ENCODE data around the gene DNAJB11.
"Not testable (repeated sequence)": the region's sequence is repeated elsewhere in the genome, so short reads cannot be mapped to it uniquely, and the experiment has no call there.

DNAJB11 gene

GRCh38 chr3:186577521-186577920, 7.0 kb downstream of the DNAJB11 start:
- H3K27ac ChIP-seq = no peak overlapping the region
- TF ChIP-seq ZFX (IDR thresholded peaks at IDR 0.05) (no peak), CTCF (conservative IDR thresholded peaks at IDR 0.05) (no peak)

GRCh38 chr3:186580785-186581184, 10.3 kb downstream of the DNAJB11 start:
- no peak for TF ChIP-seq ZFX (IDR thresholded peaks at IDR 0.05)
- TF ChIP-seq CTCF (conservative IDR thresholded peaks at IDR 0.05) = no peak
- no peak overlapping the region for H3K27ac ChIP-seq

GRCh38 chr3:186582541-186582940, 12.0 kb downstream of the DNAJB11 start:
- H3K27ac ChIP-seq = no peak overlapping the region
- no peak for TF ChIP-seq CTCF (conservative IDR thresholded peaks at IDR 0.05)
- TF ChIP-seq ZFX (IDR thresholded peaks at IDR 0.05) = no peak

- no peak for TF ChIP-seq CTCF (conservative IDR thresholded peaks at IDR 0.05)
- no peak for TF ChIP-seq ZFX (IDR thresholded peaks at IDR 0.05)
- no peak overlapping the region for H3K27ac ChIP-seq
Measured at GRCh38 chr3:186583831-186584230, 13.3 kb downstream of the DNAJB11 start.

- not testable (repeated sequence) for H3K27ac ChIP-seq
Measured at GRCh38 chr3:186586245-186586644, 15.7 kb downstream of the DNAJB11 start.

GRCh38 chr3:186587183-186587582, 16.7 kb downstream of the DNAJB11 start:
- TF ChIP-seq ZFX (IDR thresholded peaks at IDR 0.05) = no peak
- TF ChIP-seq CTCF (conservative IDR thresholded peaks at IDR 0.05) = no peak
- H3K27ac ChIP-seq = no peak overlapping the region

GRCh38 chr3:186588632-186589031, 18.1 kb downstream of the DNAJB11 start:
- H3K27ac ChIP-seq = no peak overlapping the region
- TF ChIP-seq CTCF (conservative IDR thresholded peaks at IDR 0.05) (no peak), ZFX (IDR thresholded peaks at IDR 0.05) (no peak)

- no peak overlapping the region for H3K27ac ChIP-seq
- TF ChIP-seq ZFX (IDR thresholded peaks at IDR 0.05) (no peak), CTCF (conservative IDR thresholded peaks at IDR 0.05) (peak; percentile 52)
Measured at GRCh38 chr3:186589121-186589520, 18.6 kb downstream of the DNAJB11 start.

Data from C4-2B (cell line).